HL-60 (cell line): Measurements from ENCODE around the gene LIMK1.

ENCODE experiments used
- CTCF ChIP-seq: IDR thresholded peaks from one replicate; pipeline ENCODE4 v1.5.1; 2011; ENCODE audit warnings: low read length, control low read depth, inconsistent platforms; ENCODE audit not compliant: insufficient read depth
- GABPA ChIP-seq: IDR thresholded peaks from 2 replicates; pipeline ENCODE4 v1.6.1; 2012; ENCODE audit warnings: low read depth
- POLR2AphosphoS5 ChIP-seq: IDR thresholded peaks from 2 replicates; pipeline ENCODE4 v1.6.1; 2012; ENCODE audit warnings: low read depth
- REST ChIP-seq: IDR thresholded peaks from 2 replicates; pipeline ENCODE4 v1.6.1; 2012; ENCODE audit warnings: low read depth; ENCODE audit not compliant: insufficient replicate concordance

GRCh38 chr7:74042746-74043522 lies 40.7 kb upstream of the LIMK1 start:
- TF ChIP-seq REST = no peak
- no peak for TF ChIP-seq CTCF
- TF ChIP-seq POLR2AphosphoS5 = no peak
- no peak for TF ChIP-seq GABPA
